Progenitor cell of endocrine pancreas (in vitro differentiated cells): ENCODE results near the gene MYO19. TPM values are rescaled to one million over a fixed set of nuclear protein-coding genes. Genes with fewer than 3 reads are reported as not detected.

ENCODE experiments used
- DNase-seq: peaks from one replicate; pipeline ENCODE4 v3.0.0; 2021; ENCODE audit warnings: low spot score; ENCODE audit not compliant: unreplicated experiment
- H3K27ac Mint-ChIP-seq: 2 replicates; pipeline ENCODE4 v1.8.0; 2021; ENCODE audit warnings: mild to moderate bottlenecking, moderate library complexity, mixed read lengths
- H3K27me3 Mint-ChIP-seq: 2 replicates; pipeline ENCODE4 v1.8.0; 2021; ENCODE audit warnings: mixed read lengths
- H3K36me3 Mint-ChIP-seq: 2 replicates; pipeline ENCODE4 v1.8.0; 2022; ENCODE audit warnings: mixed read lengths; ENCODE audit not compliant: insufficient read depth
- H3K4me1 Mint-ChIP-seq: 2 replicates; pipeline ENCODE4 v1.8.0; 2021; ENCODE audit warnings: low read depth, mixed read lengths
- H3K4me3 Mint-ChIP-seq: 2 replicates; pipeline ENCODE4 v1.8.0; 2021; ENCODE audit warnings: low read depth, mild to moderate bottlenecking, moderate library complexity, mixed read lengths
- H3K9me3 Mint-ChIP-seq: 2 replicates; pipeline ENCODE4 v1.8.0; 2021; ENCODE audit warnings: low read depth, mixed read lengths
- total RNA-seq: library from RNA; stranded (reverse); gene quantifications from 2 replicates; pipeline ENCODE4 v1.2.1, GENCODE V29; 2021
- TF ChIP-seq, protein P1 (sequence below): fragments of 200-600 bp; sonication (generic); IDR thresholded peaks from one replicate; pipeline ENCODE4 v1.5.0; 2021; ENCODE audit warnings: antibody characterized with exemption, mild to moderate bottlenecking; ENCODE audit not compliant: unreplicated experiment

The MYO19 gene
- total RNA-seq, 1 donor from 2014 or later, result 82.2 TPM

DNA sequence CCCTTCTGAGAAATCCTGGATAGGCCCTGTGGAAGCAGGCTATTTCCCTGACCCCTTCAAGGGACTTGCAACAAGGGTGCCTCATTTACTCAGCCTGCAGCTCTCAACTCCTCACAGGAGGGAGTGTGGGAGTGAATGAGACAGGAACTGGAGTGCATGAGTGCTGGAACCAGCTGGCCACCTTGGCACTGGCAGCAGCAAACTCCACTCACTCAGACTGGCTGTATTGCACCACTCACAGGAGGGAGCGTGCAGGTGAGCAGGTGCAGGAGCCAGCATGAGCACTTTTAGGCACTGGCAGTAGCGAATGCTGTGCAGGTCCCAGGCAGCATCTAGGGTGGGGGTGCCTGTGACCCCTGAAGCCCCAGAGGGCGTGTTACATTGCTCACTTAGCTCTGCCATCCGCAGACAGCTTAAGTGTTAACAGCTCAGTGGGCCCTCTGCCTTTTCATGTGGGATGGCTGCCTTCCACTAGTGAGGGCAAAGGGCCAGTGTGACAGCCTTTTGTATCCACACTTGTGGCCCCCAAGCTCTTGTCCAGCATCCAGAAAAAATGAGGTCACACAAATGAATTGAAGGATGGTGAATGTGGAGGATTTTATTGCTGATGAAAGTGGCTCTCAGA, 59.2 kb downstream of the MYO19 start:
- Mint-ChIP-seq H3K9me3 (no peaks in the 10 kb centered on the region), H3K4me3 (no peak overlapping the region), H3K4me1 (no peaks in the 10 kb centered on the region), H3K27me3 (peaks cover 17% of the 10 kb centered on the region), H3K27ac (no peak overlapping the region), H3K36me3 (no peaks in the 10 kb centered on the region)
- TF ChIP-seq, protein P1, sequence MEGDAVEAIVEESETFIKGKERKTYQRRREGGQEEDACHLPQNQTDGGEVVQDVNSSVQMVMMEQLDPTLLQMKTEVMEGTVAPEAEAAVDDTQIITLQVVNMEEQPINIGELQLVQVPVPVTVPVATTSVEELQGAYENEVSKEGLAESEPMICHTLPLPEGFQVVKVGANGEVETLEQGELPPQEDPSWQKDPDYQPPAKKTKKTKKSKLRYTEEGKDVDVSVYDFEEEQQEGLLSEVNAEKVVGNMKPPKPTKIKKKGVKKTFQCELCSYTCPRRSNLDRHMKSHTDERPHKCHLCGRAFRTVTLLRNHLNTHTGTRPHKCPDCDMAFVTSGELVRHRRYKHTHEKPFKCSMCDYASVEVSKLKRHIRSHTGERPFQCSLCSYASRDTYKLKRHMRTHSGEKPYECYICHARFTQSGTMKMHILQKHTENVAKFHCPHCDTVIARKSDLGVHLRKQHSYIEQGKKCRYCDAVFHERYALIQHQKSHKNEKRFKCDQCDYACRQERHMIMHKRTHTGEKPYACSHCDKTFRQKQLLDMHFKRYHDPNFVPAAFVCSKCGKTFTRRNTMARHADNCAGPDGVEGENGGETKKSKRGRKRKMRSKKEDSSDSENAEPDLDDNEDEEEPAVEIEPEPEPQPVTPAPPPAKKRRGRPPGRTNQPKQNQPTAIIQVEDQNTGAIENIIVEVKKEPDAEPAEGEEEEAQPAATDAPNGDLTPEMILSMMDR, result no peak
- no peak for DNase-seq

DNA sequence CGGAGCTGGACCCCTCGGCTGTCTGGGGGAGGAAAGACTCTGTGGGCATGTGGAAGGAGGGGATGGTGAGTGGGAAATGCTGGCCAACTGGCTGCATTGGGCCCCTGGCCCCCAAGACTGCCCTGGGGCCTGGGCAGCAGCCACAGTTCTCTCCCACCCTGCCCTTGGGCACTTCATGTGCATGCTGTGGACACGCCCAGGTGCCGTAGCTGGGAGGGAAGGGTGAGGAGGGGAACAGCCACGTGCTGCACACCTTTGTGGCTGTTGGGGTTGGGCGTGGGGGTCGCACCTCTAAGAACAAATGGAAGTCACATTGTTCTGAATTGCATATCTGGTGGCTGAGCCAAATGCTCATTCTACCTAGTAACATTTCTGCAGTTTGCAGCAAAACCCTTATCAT, 60.1 kb downstream of the MYO19 start:
- TF ChIP-seq, protein P1, result no peak
- Mint-ChIP-seq H3K9me3 (no peaks in the 10 kb centered on the region), H3K4me3 (no peak overlapping the region), H3K27ac (no peak overlapping the region), H3K36me3 (no peaks in the 10 kb centered on the region), H3K4me1 (no peaks in the 10 kb centered on the region), H3K27me3 (peaks cover 16% of the 10 kb centered on the region)
- no peak for DNase-seq

DNA sequence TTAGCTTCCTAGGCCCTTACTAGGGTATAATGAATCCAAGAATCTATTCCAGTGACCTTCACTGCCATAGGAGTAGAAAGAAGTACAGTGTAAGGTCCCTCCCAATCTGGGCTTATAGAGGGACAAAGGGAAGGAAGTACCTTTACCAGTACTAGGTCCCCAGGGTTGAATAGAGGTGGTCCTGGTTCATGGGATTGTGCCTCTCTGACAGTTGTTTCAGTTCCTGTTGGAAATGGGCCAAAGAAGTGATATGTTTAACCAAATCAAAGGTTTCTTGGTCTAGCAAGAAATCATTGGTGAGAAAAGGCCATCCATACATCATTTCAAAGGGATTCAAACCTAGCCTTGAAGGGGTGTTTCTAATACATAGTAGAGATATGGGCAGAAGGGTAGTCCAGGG, 64.2 kb downstream of the MYO19 start:
- H3K36me3 Mint-ChIP-seq, result no peaks in the 10 kb centered on the region
- peaks cover 1% of the 10 kb centered on the region for H3K4me1 Mint-ChIP-seq
- no peak for DNase-seq
- no peak overlapping the region for H3K27ac Mint-ChIP-seq
- no peak overlapping the region for H3K4me3 Mint-ChIP-seq
- H3K9me3 Mint-ChIP-seq, result no peaks in the 10 kb centered on the region
- TF ChIP-seq, protein P1, result no peak
- peaks cover 34% of the 10 kb centered on the region for H3K27me3 Mint-ChIP-seq

DNA sequence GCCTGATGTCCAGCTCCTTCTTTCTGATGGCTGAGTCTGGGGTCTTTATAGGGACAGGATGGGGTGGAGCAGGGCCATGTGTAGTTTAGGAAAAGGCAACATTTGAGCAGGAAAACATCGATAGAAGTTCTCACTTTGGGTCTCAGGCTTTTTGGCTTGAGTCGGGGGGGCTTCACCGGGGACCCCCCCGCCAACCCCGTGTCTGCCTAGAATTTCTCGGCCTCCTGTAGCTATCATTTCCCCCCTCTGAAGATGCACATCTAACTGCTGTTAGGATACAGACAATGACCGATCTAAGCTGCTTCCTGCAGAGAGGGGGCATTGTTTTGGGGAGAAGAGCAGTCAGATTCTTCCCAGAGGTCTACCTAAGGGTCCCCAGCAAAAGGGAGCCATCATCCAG, 64.9 kb downstream of the MYO19 start:
- H3K4me1 Mint-ChIP-seq, result peaks cover 1% of the 10 kb centered on the region
- H3K27ac Mint-ChIP-seq, result no peak overlapping the region
- DNase-seq, result no peak
- TF ChIP-seq, protein P1, result no peak
- H3K4me3 Mint-ChIP-seq, result no peak overlapping the region
- H3K27me3 Mint-ChIP-seq, result peaks cover 40% of the 10 kb centered on the region
- H3K9me3 Mint-ChIP-seq, result no peaks in the 10 kb centered on the region
- H3K36me3 Mint-ChIP-seq, result no peaks in the 10 kb centered on the region

DNA sequence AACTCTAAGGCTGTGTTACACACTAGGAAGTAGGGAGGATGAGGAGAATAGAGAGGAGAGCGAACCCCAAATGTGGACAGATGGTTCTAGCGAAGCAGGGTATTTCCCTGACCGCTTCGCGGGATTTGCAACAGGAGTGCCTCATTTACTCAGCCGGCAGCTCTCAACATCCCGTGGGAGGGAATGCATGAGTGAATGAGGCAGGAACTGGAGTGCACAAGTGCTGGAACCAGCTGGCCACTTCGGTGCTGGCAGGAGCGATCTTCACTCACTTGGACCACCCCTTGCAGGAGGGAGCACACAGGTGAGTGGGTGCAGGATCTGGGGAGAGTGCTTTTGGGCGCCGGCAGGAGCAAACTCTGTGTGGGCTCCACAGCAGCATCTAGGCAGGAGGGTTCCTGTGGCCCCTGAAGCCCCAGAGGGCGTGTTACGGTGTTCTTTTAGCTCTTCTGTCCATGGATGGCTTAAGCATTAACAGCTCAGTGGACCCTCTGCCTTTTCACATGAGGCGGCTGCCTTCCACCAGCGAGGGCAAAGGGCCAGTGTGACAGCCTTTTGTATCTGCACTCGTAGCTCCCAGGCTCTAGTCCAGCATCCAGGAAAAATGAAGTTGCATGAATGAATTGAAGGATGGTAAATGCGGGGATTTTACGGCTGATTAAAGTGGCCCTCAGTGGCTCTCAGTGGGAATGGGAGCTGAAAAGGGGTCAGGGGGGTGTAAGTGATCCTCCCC, 65.6 kb downstream of the MYO19 start:
- Mint-ChIP-seq H3K36me3 (no peaks in the 10 kb centered on the region), H3K27ac (no peak overlapping the region), H3K27me3 (peaks cover 40% of the 10 kb centered on the region), H3K4me1 (peaks cover 1% of the 10 kb centered on the region), H3K4me3 (no peak overlapping the region), H3K9me3 (no peaks in the 10 kb centered on the region)
- TF ChIP-seq, protein P1, result no peak
- DNase-seq, result no peak
